ENCODE results near the gene ORMDL3.
"Not testable (repeated sequence)": the region's sequence is repeated elsewhere in the genome, so short reads cannot be mapped to it uniquely, and the experiment has no call there.

The ORMDL3 gene

GRCh38 chr17:39949028-39949427 lies 21.6 kb upstream of the ORMDL3 start:
- peak in 1 of 2 donors; percentile 17 for DNase-seq

DNA sequence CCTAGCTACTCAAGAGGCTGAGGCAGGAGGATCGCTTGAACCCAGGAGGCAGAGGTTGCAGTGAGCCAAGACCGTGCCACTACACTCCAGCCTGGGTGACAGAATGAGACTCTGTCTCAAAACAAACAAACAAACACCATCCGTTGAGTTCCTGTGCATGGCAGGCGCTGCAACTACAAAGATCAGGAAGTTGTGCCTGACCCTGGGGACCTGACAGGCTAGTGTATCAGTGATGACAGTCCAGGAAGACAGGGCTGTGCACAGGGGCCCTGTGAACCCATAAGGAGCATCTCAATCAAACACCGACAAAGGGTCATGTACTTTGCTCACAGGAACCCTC lies 21.1 kb upstream of the ORMDL3 start:
- DNase-seq, result not testable (repeated sequence)

GRCh38 chr17:39946551-39947330 lies 19.3 kb upstream of the ORMDL3 start:
- DNase-seq, result no peak

GRCh38 chr17:39944393-39944711 lies 17.0 kb upstream of the ORMDL3 start:
- DNase-seq, result no peak

GRCh38 chr17:39943702-39944392 lies 16.4 kb upstream of the ORMDL3 start:
- DNase-seq, result no peak

DNA sequence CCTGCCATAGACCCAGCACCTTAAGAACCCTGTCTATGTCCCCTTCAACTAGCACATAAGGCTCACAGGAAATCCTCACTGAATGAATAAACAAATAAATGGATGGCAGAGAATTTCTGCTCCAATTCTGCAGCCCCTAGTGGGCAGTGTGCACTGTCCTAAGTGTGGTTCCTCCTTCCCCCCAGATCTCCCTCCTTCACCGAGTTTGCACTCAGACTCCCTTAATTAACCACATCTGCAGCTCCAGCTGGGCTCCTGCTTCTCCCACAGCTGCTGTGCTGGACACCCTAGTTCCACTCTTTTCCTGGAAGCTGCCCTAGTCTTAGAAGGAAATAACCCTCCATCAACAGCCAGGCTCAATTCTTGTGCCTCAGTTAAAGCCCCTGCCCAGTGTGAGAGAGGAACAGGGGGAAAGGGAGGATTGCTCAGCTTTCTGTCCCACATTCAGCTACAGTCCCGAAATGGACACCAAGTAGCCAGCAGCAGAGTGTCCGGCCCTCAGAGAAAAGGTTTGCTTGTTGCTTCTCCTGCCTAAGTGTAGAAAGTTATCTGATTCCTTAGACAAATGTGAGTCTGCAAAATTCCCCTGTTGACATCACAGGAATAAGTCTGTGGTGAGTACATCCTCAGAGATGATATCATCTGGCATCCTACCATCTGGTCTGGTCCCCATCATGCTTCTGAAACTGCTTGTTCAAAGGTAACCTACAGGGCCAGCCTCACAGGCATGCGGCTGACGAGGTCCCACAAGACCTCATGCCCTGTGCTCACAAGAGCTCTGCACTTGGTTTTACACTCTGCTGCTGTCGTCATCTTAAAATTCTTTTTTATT lies 12.4 kb upstream of the ORMDL3 start:
- peak; percentile 22 to 42 for DNase-seq

GRCh38 chr17:39939106-39939505 lies 11.7 kb upstream of the ORMDL3 start:
- no peak for DNase-seq

DNA sequence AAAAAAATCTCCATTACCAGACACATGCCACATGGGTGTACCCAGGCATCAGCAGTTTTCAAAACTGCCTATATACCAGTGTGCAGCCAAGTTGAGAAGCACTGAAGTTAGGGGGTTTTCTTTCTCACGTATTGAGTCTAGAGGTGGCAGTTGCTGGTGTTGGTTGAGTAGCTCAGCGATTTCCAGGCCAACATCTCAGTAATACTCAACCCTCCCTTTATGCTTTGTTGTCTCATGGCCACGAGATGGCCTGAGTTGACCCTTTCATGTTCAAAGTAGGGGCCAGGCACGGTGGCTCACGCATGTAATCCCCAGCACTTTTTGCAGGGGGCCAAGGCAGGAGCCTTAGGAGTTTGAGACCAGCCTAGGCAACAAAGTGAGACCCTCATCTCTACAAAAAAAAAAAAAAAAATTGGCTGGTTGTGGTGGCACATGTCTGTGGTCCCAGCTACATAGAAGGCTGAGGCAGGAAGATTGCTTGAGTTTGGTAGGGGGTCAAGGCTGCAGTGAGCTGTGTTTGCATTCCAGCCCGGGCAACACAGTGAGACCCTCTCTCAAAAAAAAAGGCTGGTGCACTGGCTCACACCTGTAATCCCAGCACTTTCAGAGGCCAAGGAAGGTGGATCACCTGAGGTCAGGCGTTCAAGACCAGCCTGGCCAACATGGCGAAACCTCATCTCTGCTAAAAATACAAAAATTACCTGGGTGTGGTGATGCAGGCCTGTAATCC lies 10.9 kb upstream of the ORMDL3 start:
- DNase-seq, result no peak

DNA sequence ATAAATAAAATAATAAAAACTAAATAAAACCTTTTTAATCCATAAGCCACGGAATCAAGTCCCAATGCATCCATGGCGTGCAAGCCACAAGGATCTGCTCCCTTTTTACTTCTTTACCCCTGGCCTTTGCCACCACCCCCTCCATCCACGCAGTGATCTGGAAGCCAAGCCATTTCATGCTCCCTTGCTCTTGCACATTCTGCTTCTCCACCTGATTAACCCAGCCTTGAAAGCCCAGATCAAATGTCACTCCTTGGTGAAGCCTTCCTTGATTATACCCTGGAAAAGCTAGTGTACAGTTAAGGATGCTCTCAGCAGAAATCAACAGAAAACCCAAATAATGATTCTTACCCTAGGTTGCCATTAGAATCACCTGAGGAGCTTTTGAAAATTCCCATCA lies 10.0 kb upstream of the ORMDL3 start:
- DNase-seq, result no peak

GRCh38 chr17:39935909-39936308 lies 8.5 kb upstream of the ORMDL3 start:
- DNase-seq, result no peak

DNA sequence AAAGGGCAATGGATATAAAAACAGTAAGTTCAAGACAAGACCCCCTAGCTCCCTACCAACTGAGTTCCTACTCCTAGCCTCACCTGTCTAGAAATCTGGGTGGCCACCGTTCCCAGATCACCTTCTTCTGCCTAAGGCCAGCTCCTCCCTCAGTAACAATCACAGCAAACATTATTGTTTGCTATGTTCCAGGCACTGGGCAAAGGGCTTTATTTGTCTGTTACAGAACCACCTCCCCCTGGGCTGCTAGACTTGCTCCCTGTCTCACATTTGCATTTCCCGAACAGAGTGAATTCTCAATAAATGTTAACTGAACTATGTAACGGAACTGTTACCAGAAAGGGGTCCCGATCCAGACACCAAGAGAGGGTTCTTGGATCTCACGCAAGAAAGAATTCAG lies 6.9 kb upstream of the ORMDL3 start:
- DNase-seq, result no peak

- DNase-seq, result no peak
Measured at GRCh38 chr17:39933912-39934311, 6.5 kb upstream of the ORMDL3 start.

DNA sequence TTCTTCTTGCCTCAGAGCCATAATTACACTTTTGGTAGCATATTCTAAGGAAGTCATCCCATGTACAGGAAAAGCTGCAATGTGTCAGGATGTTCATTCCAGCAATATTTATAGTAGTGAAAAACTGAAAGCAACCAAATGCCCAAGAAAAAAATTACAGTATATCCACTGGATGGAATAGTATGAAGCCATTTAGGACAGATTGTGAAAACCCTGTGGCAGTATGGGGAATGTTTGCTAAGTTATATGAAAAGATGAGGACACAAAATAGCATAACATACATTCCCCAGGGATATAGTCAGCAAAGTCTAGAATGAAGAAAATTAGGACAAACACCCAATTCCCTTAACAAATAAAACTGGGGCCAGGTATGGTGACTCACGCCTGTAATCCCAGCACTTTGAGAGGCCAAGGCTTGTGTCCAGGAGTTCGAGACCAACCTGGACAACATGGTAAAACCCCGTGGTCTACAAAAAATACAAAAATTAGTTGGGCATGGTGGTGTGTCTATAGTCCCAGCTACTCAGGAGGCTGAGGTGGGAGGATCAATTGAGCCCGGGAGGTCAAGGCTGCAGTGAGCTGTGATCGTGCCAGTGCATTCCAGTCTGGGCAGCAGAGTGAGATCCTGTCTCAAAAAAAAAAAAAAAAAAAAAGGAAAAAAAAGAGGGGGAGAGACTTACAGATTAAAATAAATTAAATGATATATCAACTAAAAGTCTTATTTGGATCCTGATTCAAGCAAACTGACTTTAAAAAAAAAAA lies 2.4 kb upstream of the ORMDL3 start:
- no peak for DNase-seq

DNA sequence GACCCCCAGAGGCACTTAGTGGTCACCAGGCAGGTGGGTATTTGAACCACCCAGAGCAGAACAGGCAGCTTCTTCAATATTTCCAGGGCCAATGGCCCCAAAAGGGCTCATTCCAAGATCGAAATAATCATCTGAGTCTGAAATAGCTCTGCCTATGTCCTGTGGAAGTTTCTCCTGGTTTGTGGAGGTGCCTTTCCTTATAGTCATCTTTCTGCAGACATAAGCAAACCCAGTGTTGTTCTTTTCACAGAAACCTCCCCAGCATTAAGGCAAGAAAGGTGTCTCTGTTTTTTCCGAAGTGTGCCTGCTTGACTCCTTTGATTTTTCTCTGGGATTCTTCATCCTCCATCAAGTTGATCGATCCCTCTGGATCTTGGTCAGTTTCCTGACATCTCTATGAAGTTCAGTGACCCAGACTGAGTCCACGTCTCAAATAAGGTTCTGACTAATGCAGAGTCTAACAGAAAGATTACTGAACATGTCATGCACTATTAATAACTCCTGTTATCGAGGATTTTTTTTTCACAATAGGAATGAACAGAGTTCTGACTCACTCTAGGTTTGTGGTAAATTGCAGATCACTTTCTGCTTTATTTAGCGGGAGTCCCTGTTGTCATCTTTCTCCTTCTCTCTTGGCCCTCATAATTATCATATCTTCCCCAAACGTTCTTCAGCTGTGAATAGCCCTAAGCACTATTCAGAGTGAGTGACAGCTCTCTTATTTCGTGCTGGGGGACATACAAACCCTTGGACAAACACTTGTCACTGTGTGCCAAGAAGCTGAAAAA lies 1.7 kb upstream of the ORMDL3 start:
- DNase-seq, result peak; percentile 65 to 82

DNA sequence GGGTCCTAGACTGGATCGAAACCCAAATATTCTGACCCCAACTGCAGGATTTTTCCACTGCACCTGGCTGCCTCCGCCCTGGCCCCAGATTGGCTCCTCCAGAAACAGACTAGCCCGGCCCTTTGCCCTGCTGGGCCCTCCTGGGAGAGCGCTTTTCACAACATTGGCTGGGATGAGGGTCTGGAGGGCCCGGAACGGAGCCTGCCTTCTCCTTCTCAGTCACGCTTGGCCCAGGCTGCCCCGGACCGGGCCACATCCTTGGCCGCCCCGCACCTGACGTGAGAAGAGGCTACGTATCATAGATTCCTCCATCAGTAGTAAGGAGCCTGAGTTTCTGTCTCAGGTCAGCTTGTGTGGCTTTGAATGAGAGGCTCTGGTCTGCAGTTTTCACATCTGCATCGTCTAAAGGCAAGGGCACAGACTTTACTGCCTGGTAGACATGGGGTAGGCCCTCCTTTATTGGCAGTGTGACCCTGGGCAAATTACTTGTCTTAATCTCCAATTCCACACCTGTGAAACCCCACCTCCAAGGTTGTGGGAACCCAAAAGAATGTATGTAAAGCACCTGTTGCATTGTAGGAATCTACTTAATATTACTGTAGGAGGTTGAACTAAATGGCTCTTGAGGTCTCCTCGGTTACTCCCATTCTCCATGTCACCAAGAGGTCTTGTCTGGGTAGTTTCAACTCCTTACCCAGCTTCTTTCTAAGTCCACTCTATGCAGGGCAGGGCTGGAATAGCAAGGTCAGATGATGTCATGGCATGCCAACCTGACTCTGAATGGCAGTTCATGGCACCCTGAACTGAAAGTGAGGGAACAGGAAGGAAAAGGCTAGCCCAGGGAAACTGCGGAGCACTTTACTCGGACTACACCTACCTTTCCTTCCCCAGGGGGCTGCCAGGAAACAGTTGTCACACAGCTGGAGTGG lies 792 bp upstream of the ORMDL3 start:
- no peak for DNase-seq

DNA sequence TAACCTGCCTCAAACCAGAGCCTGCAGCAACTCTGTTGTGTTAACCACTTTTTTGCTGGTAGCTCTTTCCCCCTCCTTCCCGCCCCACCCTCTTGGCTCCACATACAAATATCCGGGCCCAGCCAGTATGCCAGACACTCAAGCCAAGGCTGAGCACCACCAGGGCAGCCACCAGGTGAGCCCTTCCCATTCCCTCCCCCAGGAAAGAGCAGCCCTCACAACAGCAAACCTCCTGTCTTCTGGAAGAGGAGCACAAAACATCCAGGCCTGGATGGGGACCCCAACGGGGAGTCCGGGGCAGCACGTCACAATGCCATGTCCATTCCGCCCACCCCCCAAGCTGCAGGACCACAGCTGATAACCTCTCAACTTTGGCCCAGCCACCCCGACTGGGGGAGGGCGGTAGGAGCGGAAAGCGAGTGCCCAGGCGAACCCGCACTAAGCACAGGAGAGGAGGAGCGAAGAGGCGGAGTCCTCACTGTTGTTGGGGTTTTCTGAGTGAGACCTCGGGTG lies 757 bp downstream of the ORMDL3 start:
- peak in 1 of 2 donors; percentile 29 for DNase-seq

DNA sequence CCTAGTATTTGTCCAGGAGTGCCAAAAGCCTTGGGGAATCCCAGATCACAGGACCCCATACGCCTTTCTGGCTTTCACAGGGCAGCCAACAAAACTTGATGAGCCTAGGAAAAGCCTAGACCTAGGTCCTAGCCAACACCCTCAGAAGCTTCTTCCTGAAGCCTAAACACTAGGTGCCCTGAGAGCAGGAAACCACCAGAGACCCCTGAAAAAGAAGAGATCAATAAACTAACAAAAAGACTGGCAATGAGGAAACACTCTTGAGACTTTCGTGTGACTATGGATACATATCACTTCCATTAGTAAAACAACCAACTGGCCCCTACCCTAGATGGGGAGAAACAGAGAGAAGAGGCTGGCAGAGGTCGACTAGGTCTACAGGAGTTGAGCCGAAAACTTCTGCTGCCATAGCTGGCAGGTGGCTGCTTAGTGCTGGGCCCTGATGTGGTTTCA lies 1.2 kb downstream of the ORMDL3 start:
- no peak for DNase-seq

GRCh38 chr17:39925282-39926134 lies 1.9 kb downstream of the ORMDL3 start:
- DNase-seq, result no peak

DNA sequence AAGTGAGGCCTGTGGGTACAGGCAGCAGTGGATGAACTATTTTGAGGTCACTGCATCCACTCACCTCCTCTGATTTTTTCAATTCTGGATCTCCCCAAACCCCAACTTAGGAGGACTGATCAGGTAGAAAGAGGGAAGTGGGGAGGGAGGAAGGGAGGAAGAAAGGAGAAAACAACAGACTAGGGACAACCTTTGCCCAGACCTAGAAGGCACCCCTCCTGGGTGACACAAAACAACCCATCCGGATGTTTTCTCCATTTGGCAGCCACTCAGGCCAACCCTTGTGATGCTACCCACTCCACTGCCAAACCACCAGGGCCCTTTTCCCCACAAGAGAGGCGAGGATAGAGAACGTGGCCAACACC lies 2.7 kb downstream of the ORMDL3 start:
- no peak for DNase-seq

Measured in inflammatory macrophage (primary cell).